ENCODE measurements around the gene UACA.

DNA sequence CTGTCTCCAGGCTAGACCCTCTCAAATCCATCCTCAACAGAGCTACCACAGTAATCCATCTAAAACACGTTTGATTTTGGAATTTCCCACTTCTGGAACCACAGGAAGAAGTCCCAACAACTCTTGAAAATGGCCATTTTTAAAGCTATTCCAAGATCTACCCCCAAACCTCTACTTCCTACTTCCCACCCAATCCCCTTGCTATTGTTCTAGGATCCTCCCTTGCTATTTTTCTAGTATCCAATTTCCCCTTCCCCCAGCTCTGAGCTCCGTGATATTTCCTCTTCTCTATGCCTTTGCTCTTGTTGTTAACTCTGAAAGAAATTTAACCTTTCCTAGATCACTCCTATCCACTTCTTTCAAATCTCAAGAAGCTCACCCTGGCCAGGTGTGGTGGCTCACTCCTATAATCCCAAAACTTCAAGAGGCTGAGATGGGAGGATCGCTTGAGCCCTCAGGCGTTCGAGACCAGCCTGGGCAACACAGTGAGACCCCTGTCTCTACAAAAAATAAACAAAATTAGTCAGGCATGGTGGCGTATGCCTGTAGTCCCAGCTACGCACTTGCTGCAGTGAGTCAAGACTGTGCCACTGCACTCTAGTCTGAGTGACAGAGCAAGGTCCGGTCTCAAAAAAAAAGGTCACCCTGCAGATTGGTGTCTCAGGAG is 13.0 kb downstream of the UACA start:
- TF ChIP-seq, protein P1, sequence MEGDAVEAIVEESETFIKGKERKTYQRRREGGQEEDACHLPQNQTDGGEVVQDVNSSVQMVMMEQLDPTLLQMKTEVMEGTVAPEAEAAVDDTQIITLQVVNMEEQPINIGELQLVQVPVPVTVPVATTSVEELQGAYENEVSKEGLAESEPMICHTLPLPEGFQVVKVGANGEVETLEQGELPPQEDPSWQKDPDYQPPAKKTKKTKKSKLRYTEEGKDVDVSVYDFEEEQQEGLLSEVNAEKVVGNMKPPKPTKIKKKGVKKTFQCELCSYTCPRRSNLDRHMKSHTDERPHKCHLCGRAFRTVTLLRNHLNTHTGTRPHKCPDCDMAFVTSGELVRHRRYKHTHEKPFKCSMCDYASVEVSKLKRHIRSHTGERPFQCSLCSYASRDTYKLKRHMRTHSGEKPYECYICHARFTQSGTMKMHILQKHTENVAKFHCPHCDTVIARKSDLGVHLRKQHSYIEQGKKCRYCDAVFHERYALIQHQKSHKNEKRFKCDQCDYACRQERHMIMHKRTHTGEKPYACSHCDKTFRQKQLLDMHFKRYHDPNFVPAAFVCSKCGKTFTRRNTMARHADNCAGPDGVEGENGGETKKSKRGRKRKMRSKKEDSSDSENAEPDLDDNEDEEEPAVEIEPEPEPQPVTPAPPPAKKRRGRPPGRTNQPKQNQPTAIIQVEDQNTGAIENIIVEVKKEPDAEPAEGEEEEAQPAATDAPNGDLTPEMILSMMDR (IDR thresholded peaks at IDR 0.05), result no peak
- TF ChIP-seq POLR2A (IDR thresholded peaks at IDR 0.05), result no peak
